Measurements from ENCODE around the gene ROMO1. TPM values are rescaled to one million over a fixed set of nuclear protein-coding genes. Genes with fewer than 3 reads are reported as not detected.

ROMO1 gene
- total RNA-seq (2014; rRNA removed; shearing (Covaris generic); ENCODE audit: low replicate concordance): 143 and 318 TPM in 2 replicates

DNA sequence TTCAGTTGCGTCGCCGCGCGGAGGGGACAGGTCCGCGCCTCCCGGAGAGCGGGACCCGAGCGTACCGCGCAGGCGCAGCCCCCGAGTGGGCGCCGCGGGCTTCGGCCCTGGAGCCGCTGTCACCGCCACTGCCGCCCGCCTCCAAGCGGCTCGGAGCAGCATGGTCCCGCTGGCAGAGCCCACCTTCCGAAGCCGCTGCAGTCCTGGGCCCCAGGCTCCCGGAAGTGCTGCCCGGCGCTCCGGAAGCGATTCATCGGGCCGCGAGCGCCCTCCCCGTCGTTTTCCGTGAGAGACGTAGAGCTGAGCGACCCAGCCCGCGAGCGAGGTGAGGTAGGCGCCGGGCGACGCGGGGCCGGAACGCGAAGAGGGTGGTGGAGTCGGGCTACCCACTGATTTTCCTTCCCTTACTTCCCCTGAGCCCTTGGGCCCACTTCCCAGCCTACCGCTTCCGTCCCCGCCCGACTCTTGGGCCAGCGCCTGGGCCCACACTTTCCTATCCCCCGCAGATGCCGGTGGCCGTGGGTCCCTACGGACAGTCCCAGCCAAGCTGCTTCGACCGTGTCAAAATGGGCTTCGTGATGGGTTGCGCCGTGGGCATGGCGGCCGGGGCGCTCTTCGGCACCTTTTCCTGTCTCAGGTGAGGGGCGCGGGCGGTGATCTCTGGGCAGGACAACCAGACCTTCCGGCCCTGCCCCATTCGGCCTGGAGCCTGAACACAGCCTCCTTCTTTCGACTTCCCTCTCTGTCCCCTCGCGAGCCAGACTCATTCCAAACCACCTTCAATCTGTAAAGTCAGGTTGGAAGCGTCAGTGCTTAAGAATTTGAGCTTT is at the start of gene ROMO1, which contains the start of gene NFS1:
ROMO1 (plus strand) TSS at position 279 of the 830 bp plus-strand sequence; CDS start at position 507, 228 bp downstream.
NFS1 (minus strand) TSS at position 226 of the 830 bp plus-strand sequence; CDS start at position 162, 64 bp downstream.
- Histone ChIP-seq H3K27me3 (no peaks in the 10 kb centered on the region), H3K4me3 (peak within 1 kb of the TSS; percentile 87), H3K36me3 (peaks cover 80% of the 10 kb centered on the region), H3K9me3 (no peaks in the 10 kb centered on the region)
- peak; percentile 91 for DNase-seq

DNA sequence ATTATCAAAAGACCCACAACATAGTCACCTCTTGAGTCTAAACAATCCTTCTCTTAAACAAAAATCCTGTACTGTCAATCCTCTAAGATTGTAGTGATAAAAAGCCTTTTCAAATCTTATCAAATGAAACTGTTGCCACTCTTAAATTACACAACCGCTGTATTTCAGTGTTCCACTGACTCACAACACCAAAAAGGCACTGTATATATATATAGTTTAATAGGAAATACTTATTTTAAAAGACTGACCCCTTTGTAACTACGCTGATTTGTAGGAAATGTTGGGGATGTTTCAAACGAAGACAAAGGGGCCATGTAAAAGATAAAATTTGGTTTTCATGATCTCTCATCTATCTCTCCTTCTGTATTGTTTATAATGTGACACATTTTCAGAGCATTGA is 48.6 kb upstream of the ROMO1 start:
- DNase-seq: no peak
- Histone ChIP-seq H3K4me3 (no peak overlapping the region), H3K27me3 (no peaks in the 10 kb centered on the region), H3K36me3 (peaks cover 74% of the 10 kb centered on the region), H3K9me3 (no peaks in the 10 kb centered on the region)

DNA sequence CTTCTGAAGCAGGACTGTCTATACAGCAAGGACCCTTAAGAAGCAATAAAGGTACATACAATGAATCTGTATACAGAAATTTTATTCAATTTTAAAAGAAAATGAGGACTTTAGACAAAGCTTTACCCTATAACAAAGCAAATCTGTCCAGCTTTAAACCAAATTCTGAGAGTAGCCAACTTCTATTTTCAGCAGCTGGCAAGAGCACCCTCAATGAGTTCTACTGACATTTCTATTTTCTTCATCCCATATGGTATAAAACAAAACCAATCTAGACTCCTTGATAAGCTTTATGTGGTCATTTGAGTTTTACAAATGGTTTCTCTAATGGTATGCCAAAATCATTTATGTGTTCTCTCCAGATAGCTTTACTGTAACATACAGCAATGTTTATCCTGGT is 47.2 kb upstream of the ROMO1 start:
- Histone ChIP-seq H3K27me3 (no peaks in the 10 kb centered on the region), H3K9me3 (no peaks in the 10 kb centered on the region), H3K4me3 (no peak overlapping the region), H3K36me3 (peaks cover 79% of the 10 kb centered on the region)
- DNase-seq: no peak

DNA sequence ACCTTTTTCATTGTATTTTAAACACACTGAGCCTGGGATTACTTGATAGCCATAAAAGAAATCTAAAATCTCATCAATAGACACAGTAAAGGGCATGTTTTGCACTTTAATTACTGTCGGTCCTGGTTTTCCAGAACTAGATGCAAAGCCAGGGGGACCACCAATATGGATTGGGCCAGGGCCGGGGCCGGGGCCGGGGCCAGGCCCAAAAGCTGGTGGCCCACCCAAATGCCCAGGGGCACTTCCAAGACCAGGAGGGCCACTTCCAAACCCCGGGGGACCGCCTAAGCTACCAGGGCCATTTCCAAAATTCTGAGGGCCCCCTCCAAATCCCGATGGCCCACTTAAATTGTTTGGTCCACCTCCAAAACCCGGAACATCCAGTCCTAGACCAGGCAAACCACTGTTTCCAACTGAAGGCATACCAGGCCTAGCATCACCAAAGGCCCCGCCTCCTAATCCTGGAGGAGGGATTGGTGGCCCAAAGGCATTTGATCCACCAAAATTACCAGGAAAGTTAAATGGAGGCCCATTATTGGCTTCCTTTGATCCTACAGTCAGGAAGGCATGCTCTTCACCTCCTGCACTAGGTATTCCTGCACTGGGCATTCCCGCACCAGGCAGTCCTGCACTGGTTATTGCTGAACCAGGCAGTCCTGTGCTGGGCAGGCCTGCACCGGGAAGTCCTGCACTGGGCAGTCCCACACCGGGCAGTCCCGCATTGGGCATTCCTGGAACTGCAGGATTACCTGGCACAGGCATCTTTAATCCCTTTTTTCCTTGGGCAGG is 46.4 kb upstream of the ROMO1 start:
- no peaks in the 10 kb centered on the region for H3K9me3 ChIP-seq
- peaks cover 83% of the 10 kb centered on the region for H3K36me3 ChIP-seq

DNA sequence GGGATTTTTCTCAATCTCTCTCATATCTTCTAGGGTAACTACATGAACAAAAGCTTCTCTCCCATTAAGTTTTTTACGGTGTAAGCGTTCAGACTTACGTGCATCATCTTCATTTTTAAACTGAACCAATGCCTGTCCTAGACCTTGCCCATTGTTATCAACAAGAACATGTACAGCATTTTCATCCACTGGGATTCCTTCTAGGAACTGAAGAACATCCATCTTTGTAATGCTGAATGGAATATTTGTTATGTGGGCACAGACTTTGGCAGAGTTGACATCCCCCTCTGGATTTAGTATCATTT is 45.8 kb upstream of the ROMO1 start:
- no peak for DNase-seq
- no peak overlapping the region for H3K4me3 ChIP-seq
- no peaks in the 10 kb centered on the region for H3K27me3 ChIP-seq
- no peaks in the 10 kb centered on the region for H3K9me3 ChIP-seq
- peaks cover 82% of the 10 kb centered on the region for H3K36me3 ChIP-seq

More for the DNA sequence above, 46.4 kb upstream of the ROMO1 start:
- no peak for DNase-seq
- H3K27me3 ChIP-seq: no peaks in the 10 kb centered on the region
- H3K4me3 ChIP-seq: no peak overlapping the region

- peaks cover 83% of the 10 kb centered on the region for H3K36me3 ChIP-seq
- H3K9me3 ChIP-seq: no peaks in the 10 kb centered on the region
- DNase-seq: no peak
- no peak overlapping the region for H3K4me3 ChIP-seq
- no peaks in the 10 kb centered on the region for H3K27me3 ChIP-seq
These were observed 45.3 kb upstream of the ROMO1 start for GRCh38 chr20:35653893-35654292.

DNA sequence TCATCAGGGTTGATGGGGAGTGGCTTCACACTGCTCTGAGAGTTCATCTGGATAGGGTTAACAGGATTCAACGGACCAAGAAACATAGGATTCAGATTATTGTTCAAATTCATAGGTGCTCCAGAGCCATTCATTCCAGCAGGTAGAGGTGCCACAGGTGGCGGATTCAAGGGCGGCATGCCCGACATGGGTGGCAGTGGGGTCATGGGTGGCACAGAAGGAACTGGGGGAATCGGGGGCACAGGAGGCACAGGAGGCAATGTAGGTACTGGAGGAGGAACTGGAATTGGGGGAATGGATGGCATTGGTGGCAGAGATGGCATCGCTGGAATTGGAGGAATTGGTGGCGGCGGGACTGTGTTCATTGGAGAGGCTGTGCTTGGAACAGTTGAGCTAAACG is 44.8 kb upstream of the ROMO1 start:
- H3K9me3 ChIP-seq: no peaks in the 10 kb centered on the region
- no peak for DNase-seq
- no peak overlapping the region for H3K4me3 ChIP-seq
- no peaks in the 10 kb centered on the region for H3K27me3 ChIP-seq
- H3K36me3 ChIP-seq: peaks cover 83% of the 10 kb centered on the region

GRCh38 chr20:35657271-35657670 is 41.9 kb upstream of the ROMO1 start:
- Histone ChIP-seq H3K4me3 (no peak overlapping the region), H3K36me3 (peaks cover 72% of the 10 kb centered on the region), H3K27me3 (no peaks in the 10 kb centered on the region), H3K9me3 (no peaks in the 10 kb centered on the region)
- DNase-seq: no peak

GRCh38 chr20:35660122-35660937 is 38.9 kb upstream of the ROMO1 start:
- peaks cover 53% of the 10 kb centered on the region for H3K36me3 ChIP-seq
- no peak for DNase-seq
- H3K27me3 ChIP-seq: no peaks in the 10 kb centered on the region
- no peak overlapping the region for H3K4me3 ChIP-seq
- H3K9me3 ChIP-seq: no peaks in the 10 kb centered on the region

GRCh38 chr20:35661053-35661452 is 38.2 kb upstream of the ROMO1 start:
- DNase-seq: no peak
- Histone ChIP-seq H3K36me3 (peaks cover 47% of the 10 kb centered on the region), H3K9me3 (no peaks in the 10 kb centered on the region), H3K4me3 (no peak overlapping the region; the same call in 1 of the 2 replicates), H3K27me3 (no peaks in the 10 kb centered on the region)

DNA sequence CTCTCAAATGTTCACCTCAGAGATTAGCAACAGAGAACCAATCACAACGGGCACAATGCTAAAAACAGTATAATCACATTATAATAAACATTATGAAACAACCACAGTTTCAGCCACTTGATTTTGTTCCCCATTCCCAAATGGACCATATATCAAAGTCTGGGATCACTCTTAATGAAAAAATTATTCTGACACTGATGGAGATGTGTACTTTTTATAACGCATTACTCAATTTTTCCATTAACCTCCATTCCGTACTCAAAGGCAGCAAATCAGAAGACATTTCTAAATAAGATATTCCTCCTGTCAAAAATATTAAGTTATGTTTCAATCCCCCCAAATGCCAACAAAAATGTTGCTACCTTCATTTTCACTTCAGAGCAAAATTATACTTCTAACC is 37.3 kb upstream of the ROMO1 start:
- Histone ChIP-seq H3K9me3 (no peaks in the 10 kb centered on the region), H3K27me3 (no peaks in the 10 kb centered on the region), H3K4me3 (peak overlapping the region; percentile 85), H3K36me3 (peaks cover 39% of the 10 kb centered on the region)
- DNase-seq: no peak

GRCh38 chr20:35662551-35662950 is 36.7 kb upstream of the ROMO1 start:
- Histone ChIP-seq H3K27me3 (no peaks in the 10 kb centered on the region), H3K4me3 (peak overlapping the region; percentile 85), H3K36me3 (peaks cover 33% of the 10 kb centered on the region), H3K9me3 (no peaks in the 10 kb centered on the region)
- DNase-seq: no peak

DNA sequence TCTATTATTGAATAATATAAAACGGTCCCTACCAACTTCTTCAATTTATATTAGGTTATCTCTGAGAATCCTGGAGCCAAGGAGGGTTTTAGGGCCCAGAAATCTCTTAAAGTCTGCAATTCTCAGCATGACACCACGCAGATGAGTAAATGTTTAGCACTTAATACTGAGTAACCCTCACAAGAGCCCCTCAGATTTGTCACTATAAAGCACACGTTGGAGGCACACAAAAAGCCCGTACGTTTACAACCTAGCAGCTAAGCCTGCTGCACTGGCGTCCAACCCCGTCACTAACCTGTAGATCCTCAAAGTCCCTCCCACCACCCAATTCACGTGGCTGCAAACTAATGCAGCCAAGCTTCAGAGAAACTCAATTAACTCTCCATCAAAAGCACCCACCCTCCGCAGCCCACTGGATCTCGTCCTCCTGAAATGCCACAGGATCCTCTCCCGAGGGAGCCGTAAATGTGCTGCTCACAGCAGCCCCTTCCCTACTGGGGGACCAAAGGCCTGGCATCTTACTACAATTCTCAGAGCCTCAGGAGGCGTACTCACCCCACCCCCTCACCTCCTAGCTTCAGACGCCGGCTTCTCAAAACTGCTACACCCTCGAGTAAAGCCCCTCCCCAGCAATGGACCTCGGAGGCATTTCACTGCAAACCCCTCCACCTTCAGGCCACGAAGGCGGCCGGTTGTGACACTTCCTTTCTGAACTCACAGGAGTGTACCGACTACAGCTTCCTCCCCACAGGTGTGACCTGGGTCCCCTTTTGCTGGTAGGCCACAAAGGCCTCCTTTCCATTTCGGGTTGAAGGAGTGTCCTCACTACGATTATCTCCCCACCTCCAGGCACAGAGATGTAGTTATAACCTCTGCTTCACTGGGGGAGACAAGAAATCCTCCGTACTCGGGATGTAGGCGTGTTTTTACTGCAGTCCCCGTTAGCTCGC is 35.4 kb upstream of the ROMO1 start:
- DNase-seq: peak; percentile 39
- Histone ChIP-seq H3K9me3 (no peaks in the 10 kb centered on the region), H3K4me3 (peak overlapping the region; percentile 85)

DNA sequence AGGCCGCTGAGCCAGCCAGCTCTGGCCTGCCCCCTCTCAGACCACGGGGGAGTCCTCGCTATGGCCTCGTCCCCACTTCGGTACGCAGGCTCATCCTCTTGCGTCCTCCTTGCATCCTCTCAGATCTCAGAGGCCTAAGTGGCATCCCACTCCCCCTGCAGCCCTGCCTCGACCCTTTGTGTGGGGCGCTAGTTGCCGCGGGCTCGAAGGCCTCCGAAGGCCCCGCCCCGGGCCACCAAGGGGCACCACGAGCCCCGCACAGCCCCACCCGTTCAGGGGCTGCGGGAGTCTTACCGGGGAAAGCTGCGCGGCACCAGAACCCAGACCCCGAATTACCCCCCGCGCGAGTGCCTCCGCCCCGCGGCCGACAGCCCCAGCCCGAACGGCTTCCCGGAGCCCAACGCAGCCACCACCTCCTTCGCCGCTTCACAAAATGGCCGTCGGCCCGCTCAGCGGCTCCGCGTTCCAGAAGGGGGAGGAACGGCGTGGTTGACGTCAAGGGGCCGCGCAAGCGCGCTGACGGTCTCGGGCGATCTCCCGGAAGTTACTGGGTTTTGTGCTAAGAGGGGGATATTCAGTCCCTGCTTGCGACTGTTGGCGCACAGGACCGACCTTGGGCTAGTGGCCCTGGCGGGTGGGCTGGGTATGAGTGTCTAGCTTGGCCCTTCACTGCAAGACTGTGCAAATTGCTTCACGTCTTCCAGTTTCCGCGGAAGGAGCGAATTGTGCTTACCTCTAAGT is 34.6 kb upstream of the ROMO1 start, which contains the start of the genes CPNE1 and RBM12:
CPNE1 (minus strand) TSS at position 435 of the 741 bp plus-strand sequence. CDS start 31,977 bp downstream, outside the sequence.
RBM12 (minus strand) TSS at position 435 of the 741 bp plus-strand sequence. CDS start 9,578 bp downstream, outside the sequence.
- H3K27me3 ChIP-seq: no peaks in the 10 kb centered on the region
- no peaks in the 10 kb centered on the region for H3K9me3 ChIP-seq
- DNase-seq: peak; percentile 93
- H3K36me3 ChIP-seq: peaks cover 35% of the 10 kb centered on the region
- H3K4me3 ChIP-seq: peak within 1 kb of the TSS; percentile 85

More for the DNA sequence above, 35.4 kb upstream of the ROMO1 start:
- Histone ChIP-seq H3K27me3 (no peaks in the 10 kb centered on the region), H3K36me3 (peaks cover 28% of the 10 kb centered on the region)

DNA sequence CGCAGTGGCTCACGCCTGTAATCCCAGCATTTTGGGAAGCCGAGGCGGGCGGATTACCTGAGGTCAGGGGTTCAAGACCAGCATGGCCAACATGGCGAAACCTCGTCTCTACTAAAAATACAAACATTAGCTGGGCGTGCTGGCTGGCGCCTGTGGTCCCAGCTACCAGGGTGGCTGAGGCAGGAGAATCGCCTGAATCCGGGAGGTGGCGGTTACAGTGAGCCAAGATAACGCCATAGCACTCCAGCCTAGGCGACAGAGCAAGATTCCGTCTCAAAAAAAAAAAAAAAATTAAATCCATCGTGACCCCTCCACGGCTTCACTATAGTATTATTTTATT is 33.3 kb upstream of the ROMO1 start:
- Histone ChIP-seq H3K36me3 (peaks cover 45% of the 10 kb centered on the region), H3K9me3 (no peaks in the 10 kb centered on the region), H3K27me3 (no peaks in the 10 kb centered on the region), H3K4me3 (no peak overlapping the region)
- DNase-seq: no peak

Measured in MG63 (cell line).